HepG2 (cell line): ENCODE measurements around the gene CDH2. TPM values are rescaled to one million over a fixed set of nuclear protein-coding genes. Genes with fewer than 3 reads are reported as not detected.
A peak's percentile ranks its signal among the peaks of the same experiment; 100 is the strongest.

Experiments
- BCL3 ChIP-seq: sonication (generic); formaldehyde crosslinking; IDR thresholded peaks from 2 replicates; pipeline ENCODE4 v1.5.1; 2020; ENCODE audit warnings: mild to moderate bottlenecking, missing genetic modification reagents, moderate library complexity
- CCAR2 ChIP-seq: fragments of 200-400 bp; formaldehyde crosslinking; optimal IDR thresholded peaks from 2 replicates; pipeline ENCODE3; 2018; ENCODE audit warnings: low read depth, mild to moderate bottlenecking, low read length, moderate library complexity
- ELF4 ChIP-seq: sonication (generic); formaldehyde crosslinking; IDR thresholded peaks from 2 replicates; pipeline ENCODE4 v1.5.0; 2020; ENCODE audit warnings: missing genetic modification reagents, mild to moderate bottlenecking, moderate library complexity, borderline replicate concordance
- ETV5 ChIP-seq: IDR thresholded peaks from 2 replicates; pipeline ENCODE4 v1.6.1; 2018; ENCODE audit warnings: missing biosample characterization, missing genetic modification reagents, inconsistent platforms, borderline replicate concordance
- LBX2 ChIP-seq: sonication (generic); formaldehyde crosslinking; IDR thresholded peaks from 2 replicates; pipeline ENCODE4 v1.5.0; 2020; ENCODE audit warnings: missing genetic modification reagents, mild to moderate bottlenecking, borderline replicate concordance
- NFYC ChIP-seq: IDR thresholded peaks from 2 replicates; pipeline ENCODE4 v1.6.1; 2016; ENCODE audit warnings: missing genetic modification reagents, missing compliant biosample characterization
- SRSF1 ChIP-seq: fragments of 200-400 bp; formaldehyde crosslinking; optimal IDR thresholded peaks from 2 replicates; pipeline ENCODE3; 2017; ENCODE audit warnings: mild to moderate bottlenecking, low read depth, low read length, moderate library complexity
- ZNF407 ChIP-seq: sonication (generic); formaldehyde crosslinking; IDR thresholded peaks from one replicate; pipeline ENCODE4 v1.5.1; 2020; ENCODE audit warnings: mild to moderate bottlenecking, missing genetic modification reagents; ENCODE audit errors: not compliant biosample characterization
- ZNF639 ChIP-seq: conservative IDR thresholded peaks from 2 replicates; pipeline ENCODE4 v1.6.1; 2018; ENCODE audit warnings: missing genetic modification reagents
- ZSCAN21 ChIP-seq: sonication (generic); formaldehyde crosslinking; IDR thresholded peaks from 2 replicates; pipeline ENCODE4 v1.8.0; 2022; ENCODE audit warnings: mild to moderate bottlenecking, missing genetic modification reagents, moderate library complexity, borderline replicate concordance
- ZSCAN30 ChIP-seq: sonication (generic); formaldehyde crosslinking; IDR thresholded peaks from 2 replicates; pipeline ENCODE4 v1.5.0; 2020; ENCODE audit warnings: mild to moderate bottlenecking, missing genetic modification reagents
- ZXDC ChIP-seq: sonication (generic); formaldehyde crosslinking; IDR thresholded peaks from 2 replicates; pipeline ENCODE4 v1.5.0; 2020; ENCODE audit warnings: mild to moderate bottlenecking, missing genetic modification reagents
- ZZZ3 ChIP-seq: sonication (generic); formaldehyde crosslinking; IDR thresholded peaks from 2 replicates; pipeline ENCODE4 v1.4.0; 2020; ENCODE audit warnings: missing genetic modification reagents, mild to moderate bottlenecking, borderline replicate concordance
- polyA plus RNA-seq, 8 experiments: library from polyadenylated mRNA; depleted of rRNA in 3 of 8; stranded (reverse) in 7 of 8; unstranded in 1 of 8; fragments of >200 nt; fragmentation: Illumina TruSeq in 4 of 8; extraction: Trizol in 4 of 8; gene quantifications; 2 replicates each; pipeline versions ENCODE4 v1.2.1 to v1.2.3, GENCODE V29; 2011 to 2016; ENCODE audit warnings: low read depth in 4 of 8, missing spikeins in 1 of 8, mixed read lengths in 1 of 8; ENCODE audit not compliant: insufficient read depth in 1 of 8
- total RNA-seq, 5 experiments: library from RNA; depleted of rRNA; stranded (reverse); fragments of >200 nt; fragmentation: Illumina TruSeq; extraction: Trizol; gene quantifications; 2 replicates each; pipeline ENCODE4 v1.2.3, GENCODE V29; 2016; ENCODE audit warnings: low read depth in 1 of 5

CDH2 gene
- total and polyA plus RNA-seq, 2 of the 13 experiments (the other 11 are each of a cell fraction or from before 2014, with no cell fraction given): 18.6 to 36.1 TPM

- TF ChIP-seq ETV5 (CRISPR knock-in tag): 0 out of 2 replicates have a peak, but pooled peaks have one; percentile 40
- peak; percentile 37 for TF ChIP-seq SRSF1
- peak; percentile 45; the same call in 1 of the 2 replicates for TF ChIP-seq BCL3
- TF ChIP-seq ZNF639 (CRISPR knock-in tag): 0 out of 2 replicates have a peak, but pooled peaks have one; percentile 19
- TF ChIP-seq ELF4: no peak
- TF ChIP-seq ZNF407 (CRISPR knock-in tag): no peak
- TF ChIP-seq LBX2 (CRISPR knock-in tag): peak; percentile 40; the same call in 1 of the 2 replicates
- TF ChIP-seq NFYC (CRISPR knock-in tag): no peak
- no peak for TF ChIP-seq ZXDC (CRISPR knock-in tag)
- no peak for TF ChIP-seq CCAR2
- TF ChIP-seq ZSCAN21 (CRISPR knock-in tag): no peak
- no peak for TF ChIP-seq ZSCAN30
- no peak for TF ChIP-seq ZZZ3
Measured at GRCh38 chr18:28176948-28177827, at the start of gene CDH2 (continued).
